IPS DF 6.9 (cell line): ENCODE results near the gene SOWAHA.
"Not testable (repeated sequence)": the region's sequence is repeated elsewhere in the genome, so short reads cannot be mapped to it uniquely, and the experiment has no call there.

Experiments used
- DNase-seq: peaks from one replicate; pipeline ENCODE4 v3.0.0-alpha.2; 2013; ENCODE audit warnings: low read depth, low spot score
- H3K27ac ChIP-seq: one replicate; pipeline ENCODE4 v1.5.1; 2013; ENCODE audit warnings: low read length, control low read depth
- H3K27me3 ChIP-seq: 2 replicates; pipeline ENCODE4 v1.6.1; 2013; ENCODE audit warnings: mild to moderate bottlenecking, low read length; ENCODE audit not compliant: control insufficient read depth, insufficient read depth
- H3K36me3 ChIP-seq: 2 replicates; pipeline ENCODE4 v1.6.1; 2013; ENCODE audit warnings: low read length; ENCODE audit not compliant: control insufficient read depth, insufficient read depth
- H3K4me1 ChIP-seq: 2 replicates; pipeline ENCODE4 v1.6.1; 2013; ENCODE audit warnings: low read length; ENCODE audit not compliant: control insufficient read depth, insufficient read depth
- H3K4me3 ChIP-seq: 2 replicates; pipeline ENCODE4 v1.5.1; 2013; ENCODE audit warnings: mild to moderate bottlenecking, low read length
- H3K9me3 ChIP-seq: 2 replicates; pipeline ENCODE4 v1.6.1; 2013; ENCODE audit warnings: low read length, inconsistent platforms; ENCODE audit not compliant: control insufficient read depth, insufficient read depth
- WGBS: extraction: QIAGEN DNeasy Blood & Tissue Kit; methylation state at CpG from one replicate; pipeline ENCODE4 v1.1.7; 2013; ENCODE audit warnings: mixed read lengths, missing lambda C conversion rate; ENCODE audit not compliant: insufficient read length, insufficient coverage; 5-methylcytosine and 5-hydroxymethylcytosine counted together

The SOWAHA gene

DNA sequence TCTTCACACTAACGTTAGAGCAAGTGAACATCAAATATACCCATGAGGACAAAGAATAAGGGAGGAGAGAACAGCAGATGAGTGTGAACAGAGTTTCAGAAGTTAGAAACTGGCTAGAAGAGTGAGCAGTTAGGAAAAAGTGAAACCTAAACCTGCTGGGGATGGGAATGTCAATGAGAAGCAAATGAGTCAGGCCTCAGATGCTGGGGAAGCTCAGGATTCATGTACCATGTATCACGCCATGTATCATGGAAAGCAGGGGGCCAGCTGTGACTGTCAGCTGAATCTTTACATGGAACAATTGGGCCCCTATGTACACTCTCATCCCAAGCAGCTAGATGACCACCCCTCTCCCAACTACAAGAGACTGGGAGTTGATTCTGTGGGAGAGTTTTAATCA, 37.0 kb downstream of the SOWAHA start:
- H3K9me3 ChIP-seq: no peaks in the 10 kb centered on the region
- no CpG with 5 or more reads among the region's 2 CpGs for WGBS
- H3K36me3 ChIP-seq: no peaks in the 10 kb centered on the region
- no peak overlapping the region for H3K27ac ChIP-seq
- no peak for DNase-seq
- H3K4me1 ChIP-seq: no peaks in the 10 kb centered on the region
- no peaks in the 10 kb centered on the region for H3K27me3 ChIP-seq
- H3K4me3 ChIP-seq: no peak overlapping the region

DNA sequence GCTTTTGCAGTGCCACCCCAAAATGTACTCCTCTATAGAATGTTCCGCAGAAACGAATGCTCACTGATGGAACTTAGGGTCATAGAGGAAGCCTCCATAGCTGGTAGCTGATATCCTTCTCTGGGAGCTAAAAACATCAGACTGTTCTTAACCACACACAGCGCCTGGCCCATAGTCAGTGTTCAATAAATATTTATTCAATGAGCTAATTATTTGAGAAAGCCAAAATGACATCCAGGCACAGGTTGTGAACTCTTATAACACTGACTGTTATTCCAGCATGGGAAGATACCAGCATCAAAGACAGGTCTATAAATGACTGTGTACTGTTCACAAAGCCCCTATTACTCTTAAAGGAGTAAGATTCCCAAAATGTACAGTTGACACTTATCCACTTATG, 40.2 kb downstream of the SOWAHA start:
- no peaks in the 10 kb centered on the region for H3K9me3 ChIP-seq
- H3K27ac ChIP-seq: no peak overlapping the region
- H3K4me1 ChIP-seq: no peaks in the 10 kb centered on the region
- H3K27me3 ChIP-seq: no peaks in the 10 kb centered on the region
- H3K4me3 ChIP-seq: no peak overlapping the region
- DNase-seq: no peak
- WGBS: no CpG with 5 or more reads among the region's 3 CpGs
- H3K36me3 ChIP-seq: no peaks in the 10 kb centered on the region

DNA sequence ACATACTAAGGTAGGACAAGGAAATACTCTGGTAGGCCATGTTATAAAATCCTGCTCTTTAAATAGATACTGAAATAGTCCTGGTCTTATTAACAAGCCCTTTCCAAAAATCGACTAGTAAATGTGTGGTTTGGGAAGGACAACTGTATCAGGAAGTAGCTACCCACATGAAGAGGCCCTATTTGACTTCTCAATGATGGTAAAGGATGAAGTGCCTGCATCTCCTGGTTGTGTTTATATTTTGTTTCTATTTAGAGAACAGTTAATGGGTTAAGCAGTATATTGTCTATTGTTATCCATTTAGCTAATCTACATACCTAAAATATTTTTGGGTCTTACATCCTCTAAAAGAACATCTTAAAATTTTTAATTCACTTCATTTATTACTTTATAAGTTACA, 40.7 kb downstream of the SOWAHA start:
- no peak overlapping the region for H3K27ac ChIP-seq
- no peaks in the 10 kb centered on the region for H3K27me3 ChIP-seq
- no peak overlapping the region for H3K4me3 ChIP-seq
- H3K9me3 ChIP-seq: no peaks in the 10 kb centered on the region
- DNase-seq: no peak
- WGBS: no CpG with 5 or more reads among the region's 1 CpG
- no peaks in the 10 kb centered on the region for H3K36me3 ChIP-seq
- H3K4me1 ChIP-seq: no peaks in the 10 kb centered on the region

DNA sequence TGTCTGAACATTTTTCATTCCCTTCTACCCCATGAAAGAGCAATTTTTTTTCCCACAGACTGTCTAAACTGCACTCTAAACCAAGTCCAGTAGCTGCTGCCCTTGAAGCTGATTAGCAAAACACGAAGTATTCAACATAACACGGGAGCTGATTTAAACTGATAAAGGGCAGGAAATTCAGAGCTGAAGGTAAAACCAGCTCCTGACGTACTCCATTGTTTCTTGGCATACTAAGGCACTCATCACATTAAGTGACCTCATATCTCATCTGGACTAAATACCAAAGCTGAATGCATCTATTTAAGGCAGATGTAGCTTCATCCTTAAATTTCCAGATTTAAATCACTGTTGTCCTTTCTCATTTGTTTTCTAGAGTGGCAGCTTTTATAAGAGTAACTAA, 41.2 kb downstream of the SOWAHA start:
- no CpG with 5 or more reads among the region's 3 CpGs for WGBS
- H3K27me3 ChIP-seq: no peaks in the 10 kb centered on the region
- H3K9me3 ChIP-seq: no peaks in the 10 kb centered on the region
- no peaks in the 10 kb centered on the region for H3K4me1 ChIP-seq
- H3K27ac ChIP-seq: no peak overlapping the region
- no peaks in the 10 kb centered on the region for H3K36me3 ChIP-seq
- DNase-seq: no peak
- H3K4me3 ChIP-seq: no peak overlapping the region

DNA sequence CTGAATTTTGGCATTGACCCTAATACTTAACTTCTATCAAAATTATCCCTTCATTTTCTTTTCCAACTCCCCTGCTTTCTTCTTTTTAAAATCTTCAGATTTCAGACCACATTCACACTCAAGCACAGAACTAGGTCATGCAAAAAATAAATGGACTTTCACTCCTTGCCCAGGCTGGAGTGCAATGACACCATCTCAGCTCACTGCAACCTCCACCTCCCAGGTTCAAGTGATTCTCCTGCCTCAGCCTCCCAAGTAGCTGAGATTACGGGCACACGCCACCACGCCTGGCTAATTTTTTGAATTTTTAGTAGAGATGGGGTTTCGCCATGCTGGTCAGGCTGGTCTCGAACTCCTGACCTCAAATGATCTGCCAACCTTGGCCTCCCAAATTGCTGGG, 41.9 kb downstream of the SOWAHA start:
- not testable (repeated sequence) for H3K9me3 ChIP-seq, H3K27me3 ChIP-seq, DNase-seq, H3K27ac ChIP-seq, H3K4me3 ChIP-seq, H3K4me1 ChIP-seq, H3K36me3 ChIP-seq
- WGBS: no CpG with 5 or more reads among the region's 5 CpGs

DNA sequence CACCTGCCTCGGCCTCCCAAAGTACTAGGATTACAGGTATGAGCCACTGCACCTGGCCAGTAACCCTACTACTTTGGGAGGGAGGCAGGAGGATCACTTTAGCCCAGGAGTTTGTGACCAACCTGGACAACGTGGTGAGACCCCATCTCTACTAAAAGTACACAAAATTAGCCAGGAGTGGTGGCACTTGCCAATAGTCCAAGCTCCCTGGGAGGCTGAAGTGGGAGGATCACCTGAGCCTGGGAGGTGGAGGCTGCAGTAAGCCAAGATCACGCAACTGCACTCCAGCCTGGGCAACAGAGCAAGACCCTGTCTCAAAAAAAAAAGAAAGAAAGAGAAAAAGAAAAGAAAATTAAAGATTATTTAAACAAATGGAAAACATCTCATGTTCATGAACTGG, 42.9 kb downstream of the SOWAHA start:
- no peak overlapping the region for H3K4me3 ChIP-seq
- H3K36me3 ChIP-seq: no peaks in the 10 kb centered on the region
- DNase-seq: no peak
- no peaks in the 10 kb centered on the region for H3K27me3 ChIP-seq
- no peaks in the 10 kb centered on the region for H3K9me3 ChIP-seq
- H3K27ac ChIP-seq: no peak overlapping the region
- no CpG with 5 or more reads among the region's 3 CpGs for WGBS
- H3K4me1 ChIP-seq: no peaks in the 10 kb centered on the region

DNA sequence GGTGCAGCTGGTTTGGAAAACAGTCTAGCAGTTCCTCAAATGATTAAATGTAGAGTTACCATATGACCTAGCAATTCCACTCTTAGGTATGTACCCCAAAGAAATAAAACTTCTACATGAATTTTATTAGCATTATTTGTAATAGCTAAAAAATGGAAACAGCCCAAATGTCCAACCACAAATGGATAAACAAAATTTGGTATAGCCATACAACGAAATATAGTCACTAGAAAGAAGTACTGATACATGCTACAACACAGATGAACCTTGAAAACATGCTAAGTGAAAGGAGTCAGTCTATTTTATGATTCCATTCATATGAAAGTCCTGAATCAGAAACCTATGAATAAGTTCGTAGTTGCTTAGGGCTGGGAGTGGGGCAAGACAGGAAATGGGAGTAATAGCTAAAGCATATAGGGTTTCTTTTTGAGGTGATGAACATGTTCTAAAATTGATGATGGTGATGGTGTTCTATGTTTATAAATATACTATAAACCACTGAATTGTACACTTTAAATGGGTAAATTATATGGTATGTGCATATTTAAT, 46.9 kb downstream of the SOWAHA start:
- Histone ChIP-seq H3K27ac (no peak overlapping the region), H3K9me3 (no peaks in the 10 kb centered on the region), H3K27me3 (no peaks in the 10 kb centered on the region), H3K4me1 (no peaks in the 10 kb centered on the region), H3K4me3 (no peak overlapping the region), H3K36me3 (no peaks in the 10 kb centered on the region)
- no CpG with 5 or more reads among the region's 2 CpGs for WGBS
- DNase-seq: no peak

DNA sequence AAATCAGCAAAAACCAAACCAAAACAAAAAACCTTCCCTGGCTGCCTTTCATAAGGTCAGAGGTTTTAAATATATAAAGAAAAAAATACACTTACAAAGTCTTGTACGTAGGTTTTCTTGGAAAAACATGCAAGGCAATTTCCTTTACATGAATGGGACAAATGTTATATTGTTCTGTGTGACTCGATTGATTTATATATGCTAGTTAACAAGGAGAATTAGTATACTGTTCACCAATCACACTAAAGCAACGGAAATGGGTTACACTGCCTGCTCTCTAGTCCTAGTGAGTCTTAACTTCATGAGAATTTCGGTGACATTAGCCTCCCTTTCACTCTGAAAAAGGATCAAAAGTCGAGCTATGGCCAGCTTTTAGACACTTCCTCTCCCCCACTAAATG, 47.6 kb downstream of the SOWAHA start:
- H3K4me1 ChIP-seq: peaks cover 4% of the 10 kb centered on the region; the same call in 1 of the 2 replicates
- no CpG with 5 or more reads among the region's 5 CpGs for whole genome bisulfite sequencing

DNA sequence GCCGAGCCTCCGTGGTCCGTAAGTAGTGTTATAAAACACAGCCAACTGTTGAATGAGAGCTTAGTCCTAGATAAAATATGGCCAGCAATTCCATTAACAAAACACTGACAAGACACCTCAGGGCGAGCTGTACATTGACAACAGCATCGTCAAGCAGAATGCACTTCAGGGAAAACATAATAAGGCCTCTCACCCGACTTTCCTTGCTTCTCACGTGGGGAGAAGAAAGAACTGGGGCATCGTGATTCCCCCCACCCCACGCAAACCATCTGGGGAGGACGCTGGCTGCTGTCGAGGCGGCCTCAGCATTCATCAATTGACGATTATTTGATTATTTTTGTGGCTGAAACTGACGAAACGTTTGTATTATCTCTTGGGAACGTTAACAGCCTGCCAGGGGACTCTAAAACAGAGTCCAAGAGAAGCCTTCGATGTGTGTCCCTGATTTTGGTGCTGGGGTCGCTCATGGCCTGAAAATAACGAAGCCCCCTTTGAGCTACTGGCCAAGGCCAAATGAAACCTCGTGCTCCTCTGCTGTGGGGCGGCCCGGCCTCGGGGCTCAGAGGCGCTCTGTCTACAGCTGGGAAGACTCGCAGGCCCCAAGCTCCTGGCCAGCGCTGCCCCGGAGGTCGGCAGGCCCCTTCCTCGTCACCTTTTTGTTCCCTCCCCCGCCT, 52.7 kb downstream of the SOWAHA start:
- H3K4me1 ChIP-seq: peaks cover 4% of the 10 kb centered on the region; the same call in 1 of the 2 replicates
- DNase-seq: no peak
- H3K27ac ChIP-seq: no peak overlapping the region
- no peaks in the 10 kb centered on the region for H3K9me3 ChIP-seq
- H3K4me3 ChIP-seq: peak overlapping the region; percentile 0; the same call in 1 of the 2 replicates
- WGBS: no CpG with 5 or more reads among the region's 30 CpGs
- no peaks in the 10 kb centered on the region for H3K27me3 ChIP-seq
- H3K36me3 ChIP-seq: peaks cover 2% of the 10 kb centered on the region; the same call in 1 of the 2 replicates

More for the DNA sequence above, 47.6 kb downstream of the SOWAHA start:
- H3K4me3 ChIP-seq: no peak overlapping the region
- no peaks in the 10 kb centered on the region for H3K36me3 ChIP-seq
- H3K9me3 ChIP-seq: no peaks in the 10 kb centered on the region
- H3K27ac ChIP-seq: no peak overlapping the region
- no peaks in the 10 kb centered on the region for H3K27me3 ChIP-seq
- no peak for DNase-seq
